DMS79 (cell line): Measurements from ENCODE around the gene SPA17.
A peak's percentile ranks its signal among the peaks of the same experiment; 100 is the strongest.

Experiments used
- DNase-seq: peaks from one replicate; lab custom pipeline; 2025; lab: John Stamatoyannopoulos, UW

The SPA17 gene

GRCh38 chr11:124673333-124674167 lies at the start of gene SPA17, which contains the start of gene SIAE:
SPA17 (plus strand) TSS chr11:124673904; CDS start chr11:124675265, 1,361 bp downstream.
SIAE (minus strand) TSS chr11:124673739; CDS start chr11:124673708, 31 bp downstream.
- peak; percentile 91 for DNase-seq

- DNase-seq = no peak
These were observed 48.1 kb upstream of the SPA17 start for GRCh38 chr11:124625504-124626168.

GRCh38 chr11:124627546-124627945 lies 46.2 kb upstream of the SPA17 start:
- DNase-seq = no peak

GRCh38 chr11:124629961-124630360 lies 43.7 kb upstream of the SPA17 start:
- no peak for DNase-seq

GRCh38 chr11:124633355-124633754 lies 40.3 kb upstream of the SPA17 start:
- no peak for DNase-seq

GRCh38 chr11:124635932-124636331 lies 37.8 kb upstream of the SPA17 start:
- DNase-seq = no peak

- DNase-seq = no peak
These were observed 35.2 kb upstream of the SPA17 start for GRCh38 chr11:124638500-124638899.

- no peak for DNase-seq
These were observed 34.5 kb upstream of the SPA17 start for GRCh38 chr11:124639186-124639585.

- no peak for DNase-seq
These were observed 33.0 kb upstream of the SPA17 start for GRCh38 chr11:124640666-124641065.

GRCh38 chr11:124642628-124643027 lies 31.1 kb upstream of the SPA17 start:
- DNase-seq = no peak

- DNase-seq = no peak
These were observed 30.6 kb upstream of the SPA17 start for GRCh38 chr11:124643042-124643604.

- DNase-seq = no peak
These were observed 29.9 kb upstream of the SPA17 start for GRCh38 chr11:124643605-124644425.

GRCh38 chr11:124644426-124645280 lies 29.1 kb upstream of the SPA17 start:
- DNase-seq = peak; percentile 57

GRCh38 chr11:124646148-124646547 lies 27.6 kb upstream of the SPA17 start:
- no peak for DNase-seq

- DNase-seq = no peak
These were observed 25.1 kb upstream of the SPA17 start for GRCh38 chr11:124648610-124649009.

- DNase-seq = peak; percentile 87
These were observed 16.7 kb upstream of the SPA17 start for GRCh38 chr11:124656774-124657630.

- DNase-seq = no peak
These were observed 15.8 kb upstream of the SPA17 start for GRCh38 chr11:124657904-124658303.

- no peak for DNase-seq
These were observed 15.2 kb upstream of the SPA17 start for GRCh38 chr11:124658501-124658900.

- no peak for DNase-seq
These were observed 14.7 kb upstream of the SPA17 start for GRCh38 chr11:124658986-124659385.

- DNase-seq = no peak
These were observed 12.2 kb upstream of the SPA17 start for GRCh38 chr11:124661553-124661952.
